ENCODE results near the gene TOP2B. TPM values are rescaled to one million over a fixed set of nuclear protein-coding genes. Genes with fewer than 3 reads are reported as not detected.

The TOP2B gene
- total and polyA plus RNA-seq, 9 of the 15 experiments (the other 6 are each of a cell fraction or from before 2014, with no cell fraction given) = 45.3 to 186 (median 134) TPM

- no peak for TF ChIP-seq ZNF699 (CRISPR knock-in tag; IDR thresholded peaks at IDR 0.05; ENCODE audit: insufficient replicate concordance)
- no peak for TF ChIP-seq ZNF134 (CRISPR knock-in tag; conservative IDR thresholded peaks at IDR 0.05)
- peak; percentile 32; the same call in 1 of the 2 replicates for TF ChIP-seq HMBOX1 (IDR thresholded peaks at IDR 0.05)
- no peak for TF ChIP-seq CBFA2T3 (IDR thresholded peaks at IDR 0.05)
- no peak for TF ChIP-seq KAT2B (IDR thresholded peaks at IDR 0.05; ENCODE audit: low read depth, low read length)
- peak; percentile 59 to 79 (median 67); a peak in 5 of 6 replicates for TF ChIP-seq CTCF (IDR thresholded peaks at IDR 0.05 in 2 of 3, conservative IDR thresholded peaks at IDR 0.05 in 1 of 3; ENCODE audit: insufficient read depth in 2 of 3, low read depth in 1 of 3, low read length in 3 of 3)
- TF ChIP-seq ZBED1 (IDR thresholded peaks at IDR 0.05) = no peak
- TF ChIP-seq DEAF1 (CRISPR knock-in tag; IDR thresholded peaks at IDR 0.05) = 0 out of 2 replicates have a peak, but pooled peaks have one; percentile 41
- no peak for TF ChIP-seq TRIM28 (IDR thresholded peaks at IDR 0.05)
- TF ChIP-seq ARID3A (IDR thresholded peaks at IDR 0.05; ENCODE audit: borderline replicate concordance, low read depth, low read length) = peak; percentile 76; the same call in 1 of the 2 replicates
- TF ChIP-seq POLR2H (tag; IDR thresholded peaks at IDR 0.05; ENCODE audit: low read depth) = peak; percentile 23; the same call in 1 of the 2 replicates
Measured at GRCh38 chr3:25594007-25594502, 70.7 kb downstream of the TOP2B start (continued).
